Endothelial cell (in vitro differentiated cells): ENCODE results near the gene CDADC1. TPM values are rescaled to one million over a fixed set of nuclear protein-coding genes. Genes with fewer than 3 reads are reported as not detected.

ENCODE experiments used
- DNase-seq: peaks from one replicate; pipeline ENCODE4 v3.0.0; 2021; ENCODE audit warnings: low spot score
- H3K27ac Mint-ChIP-seq: one replicate; pipeline ENCODE4 v1.8.0; 2021; ENCODE audit warnings: mixed read lengths, inconsistent platforms; ENCODE audit not compliant: unreplicated experiment
- H3K27me3 Mint-ChIP-seq: one replicate; pipeline ENCODE4 v1.8.0; 2021; ENCODE audit warnings: mild to moderate bottlenecking, moderate library complexity, mixed read lengths, inconsistent platforms; ENCODE audit not compliant: unreplicated experiment
- H3K36me3 Mint-ChIP-seq: one replicate; pipeline ENCODE4 v1.8.0; 2021; ENCODE audit warnings: mild to moderate bottlenecking, low read depth, mixed read lengths, inconsistent platforms; ENCODE audit not compliant: unreplicated experiment
- H3K4me1 Mint-ChIP-seq: one replicate; pipeline ENCODE4 v1.8.0; 2021; ENCODE audit warnings: mild to moderate bottlenecking, mixed read lengths, inconsistent platforms; ENCODE audit not compliant: unreplicated experiment
- H3K4me3 Mint-ChIP-seq: one replicate; pipeline ENCODE4 v1.8.0; 2021; ENCODE audit warnings: mild to moderate bottlenecking, mixed read lengths, inconsistent platforms; ENCODE audit not compliant: unreplicated experiment
- H3K9me3 Mint-ChIP-seq: one replicate; pipeline ENCODE4 v1.8.0; 2021; ENCODE audit warnings: mixed read lengths, inconsistent platforms; ENCODE audit not compliant: unreplicated experiment
- total RNA-seq: library from RNA; stranded (reverse); fragmentation: NEBNext Ultra II Directional; extraction: Animal tissue kit (Norgen Biotek cat#: 25700); gene quantifications from one replicate; pipeline ENCODE4 v1.2.1, GENCODE V29; 2021; ENCODE audit not compliant: unreplicated experiment
- TF ChIP-seq, protein P1 (sequence below): fragments of 200-600 bp; sonication (generic); IDR thresholded peaks from one replicate; pipeline ENCODE4 v1.5.0; 2021; ENCODE audit warnings: antibody characterized with exemption; ENCODE audit not compliant: unreplicated experiment

Gene CDADC1
- total RNA-seq, 1 donor from 2014 or later: 5.1 TPM

DNA sequence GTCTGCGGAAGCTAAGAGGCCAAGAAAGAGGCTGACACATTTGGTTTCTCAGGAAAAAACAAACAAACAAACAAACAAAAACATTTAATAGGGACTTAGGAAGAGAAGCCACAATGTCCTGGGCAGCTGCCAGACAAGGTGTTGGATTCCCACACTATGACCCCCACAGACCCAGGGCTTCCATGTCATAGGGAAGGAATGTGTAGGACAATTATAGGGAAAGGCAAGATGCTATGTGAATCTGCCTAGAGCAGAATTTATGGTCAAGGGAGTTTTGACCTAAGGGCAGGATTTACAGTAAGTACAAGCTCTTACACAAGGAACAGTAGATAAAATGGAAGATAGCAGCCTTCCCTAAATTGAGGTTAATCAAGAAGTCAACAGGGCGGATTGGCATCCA lies 9.1 kb upstream of the CDADC1 start:
- peaks cover 3% of the 10 kb centered on the region for H3K4me1 Mint-ChIP-seq
- H3K27ac Mint-ChIP-seq: no peak overlapping the region
- no peak for DNase-seq
- peaks cover 4% of the 10 kb centered on the region for H3K36me3 Mint-ChIP-seq
- no peaks in the 10 kb centered on the region for H3K27me3 Mint-ChIP-seq
- TF ChIP-seq, protein P1, sequence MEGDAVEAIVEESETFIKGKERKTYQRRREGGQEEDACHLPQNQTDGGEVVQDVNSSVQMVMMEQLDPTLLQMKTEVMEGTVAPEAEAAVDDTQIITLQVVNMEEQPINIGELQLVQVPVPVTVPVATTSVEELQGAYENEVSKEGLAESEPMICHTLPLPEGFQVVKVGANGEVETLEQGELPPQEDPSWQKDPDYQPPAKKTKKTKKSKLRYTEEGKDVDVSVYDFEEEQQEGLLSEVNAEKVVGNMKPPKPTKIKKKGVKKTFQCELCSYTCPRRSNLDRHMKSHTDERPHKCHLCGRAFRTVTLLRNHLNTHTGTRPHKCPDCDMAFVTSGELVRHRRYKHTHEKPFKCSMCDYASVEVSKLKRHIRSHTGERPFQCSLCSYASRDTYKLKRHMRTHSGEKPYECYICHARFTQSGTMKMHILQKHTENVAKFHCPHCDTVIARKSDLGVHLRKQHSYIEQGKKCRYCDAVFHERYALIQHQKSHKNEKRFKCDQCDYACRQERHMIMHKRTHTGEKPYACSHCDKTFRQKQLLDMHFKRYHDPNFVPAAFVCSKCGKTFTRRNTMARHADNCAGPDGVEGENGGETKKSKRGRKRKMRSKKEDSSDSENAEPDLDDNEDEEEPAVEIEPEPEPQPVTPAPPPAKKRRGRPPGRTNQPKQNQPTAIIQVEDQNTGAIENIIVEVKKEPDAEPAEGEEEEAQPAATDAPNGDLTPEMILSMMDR: no peak
- no peak overlapping the region for H3K4me3 Mint-ChIP-seq
- no peaks in the 10 kb centered on the region for H3K9me3 Mint-ChIP-seq

DNA sequence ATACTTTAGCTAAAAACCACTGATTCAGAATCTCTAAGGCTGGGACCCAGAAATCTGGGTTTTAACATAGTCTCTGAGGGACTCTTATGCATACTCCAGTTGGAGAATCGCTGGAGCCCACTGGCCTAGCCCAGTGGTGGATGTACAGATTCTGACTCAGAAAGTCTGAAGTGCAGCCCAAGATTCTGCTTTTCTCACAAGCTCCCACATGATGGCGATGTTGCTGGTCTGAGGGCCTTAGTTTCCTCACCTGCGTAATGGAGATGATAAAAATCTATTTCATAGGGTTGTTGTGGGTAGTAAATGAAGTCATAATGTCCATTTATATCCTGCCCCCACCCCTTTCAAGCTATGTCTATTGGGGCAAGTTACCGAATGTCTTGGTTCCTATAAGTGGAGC lies 7.7 kb upstream of the CDADC1 start:
- Mint-ChIP-seq H3K4me1 (peaks cover 8% of the 10 kb centered on the region), H3K27ac (no peak overlapping the region), H3K27me3 (no peaks in the 10 kb centered on the region), H3K4me3 (no peak overlapping the region), H3K36me3 (peaks cover 5% of the 10 kb centered on the region), H3K9me3 (no peaks in the 10 kb centered on the region)
- DNase-seq: peak; percentile 14
- TF ChIP-seq, protein P1: no peak

DNA sequence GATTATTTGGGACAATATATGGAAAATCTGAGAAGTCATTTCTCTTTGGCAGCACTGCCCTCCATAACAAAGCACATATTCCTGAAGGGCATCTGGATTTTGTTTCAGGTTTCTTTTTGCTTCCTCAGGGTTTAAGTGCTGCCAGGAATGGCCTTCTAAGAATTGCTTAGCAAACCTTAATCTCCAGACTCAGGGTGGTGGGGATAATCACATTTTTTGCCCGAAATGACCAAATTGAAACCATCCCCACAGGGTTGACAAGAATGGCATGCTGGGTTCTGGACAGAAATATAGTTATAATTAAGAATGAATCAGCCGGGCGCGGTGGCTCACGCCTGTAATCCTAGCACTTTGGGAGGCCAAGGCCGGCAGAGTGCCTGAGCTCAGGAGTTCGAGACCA lies 6.4 kb upstream of the CDADC1 start:
- TF ChIP-seq, protein P1: no peak
- Mint-ChIP-seq H3K27ac (no peak overlapping the region), H3K4me3 (no peak overlapping the region), H3K9me3 (no peaks in the 10 kb centered on the region), H3K36me3 (peaks cover 5% of the 10 kb centered on the region), H3K27me3 (no peaks in the 10 kb centered on the region), H3K4me1 (peaks cover 8% of the 10 kb centered on the region)
- DNase-seq: no peak

DNA sequence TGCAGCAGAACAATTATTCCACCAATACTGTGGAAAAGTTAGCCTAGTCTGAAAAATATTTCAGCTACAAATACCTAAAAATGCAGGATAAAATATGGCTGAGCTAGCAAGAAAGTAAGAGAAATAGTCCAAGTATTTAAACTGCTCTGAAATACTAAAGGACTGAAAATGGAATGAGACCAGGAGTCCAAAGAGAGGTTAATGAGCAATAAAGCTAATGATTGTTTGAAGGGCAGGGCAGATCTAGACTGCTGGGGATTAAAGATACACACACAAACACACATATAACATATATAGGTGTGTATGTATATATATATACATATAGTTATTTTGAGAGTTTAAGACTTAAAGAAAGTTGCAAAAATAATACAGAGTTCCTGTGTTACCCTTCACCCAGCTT lies 2.6 kb upstream of the CDADC1 start:
- DNase-seq: no peak
- H3K36me3 Mint-ChIP-seq: peaks cover 9% of the 10 kb centered on the region
- H3K4me3 Mint-ChIP-seq: no peak overlapping the region
- H3K4me1 Mint-ChIP-seq: peaks cover 19% of the 10 kb centered on the region
- no peak overlapping the region for H3K27ac Mint-ChIP-seq
- peaks cover 2% of the 10 kb centered on the region for H3K27me3 Mint-ChIP-seq
- no peaks in the 10 kb centered on the region for H3K9me3 Mint-ChIP-seq
- TF ChIP-seq, protein P1: no peak

DNA sequence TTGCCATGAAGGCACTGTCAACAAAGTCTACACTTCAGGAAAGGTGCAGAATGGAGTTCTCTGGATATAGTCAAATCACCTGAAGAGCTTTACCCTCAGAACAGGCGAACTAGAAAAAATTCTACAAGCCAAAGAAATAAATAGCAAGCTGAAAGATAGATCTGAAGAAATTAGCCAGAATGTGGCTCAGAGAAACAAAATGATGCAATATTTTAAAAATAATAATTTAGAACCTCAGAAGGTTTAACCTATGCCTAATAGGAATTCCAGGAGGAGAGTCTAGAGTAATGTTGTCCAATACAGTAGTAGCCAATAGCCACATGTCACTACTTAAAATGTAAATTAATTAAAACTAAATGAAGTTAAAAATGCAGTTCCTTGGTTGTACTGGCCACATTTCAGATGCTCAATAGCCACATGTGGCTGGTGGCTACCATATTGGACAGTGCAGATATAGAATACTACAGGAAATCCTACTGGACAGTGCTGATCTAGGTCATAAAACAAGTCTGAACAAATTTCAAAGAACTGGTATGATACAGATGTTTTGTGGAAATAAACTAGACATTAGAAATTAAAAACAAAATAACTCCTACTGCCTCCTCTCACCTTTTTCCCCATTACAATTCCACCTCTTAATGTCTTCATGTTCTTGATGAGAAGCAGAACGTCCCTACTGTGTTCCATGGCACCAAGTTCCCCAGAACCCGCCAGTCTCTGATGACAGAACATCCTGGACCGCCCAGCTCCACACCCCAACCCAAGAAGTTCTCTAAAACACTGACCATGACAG lies 679 bp upstream of the CDADC1 start:
- Mint-ChIP-seq H3K36me3 (peaks cover 9% of the 10 kb centered on the region), H3K4me1 (peaks cover 19% of the 10 kb centered on the region), H3K4me3 (peak overlapping the region; percentile 96), H3K9me3 (no peaks in the 10 kb centered on the region), H3K27me3 (peaks cover 2% of the 10 kb centered on the region), H3K27ac (peak overlapping the region; percentile 94)
- TF ChIP-seq, protein P1: no peak
- DNase-seq: no peak
